Measurements from ENCODE around the gene GPATCH1. TPM values are rescaled to one million over a fixed set of nuclear protein-coding genes. Genes with fewer than 3 reads are reported as not detected.

GPATCH1 gene
- total and polyA plus RNA-seq, 4 experiments from 2014 or later = 3.3 to 16.7 (median 10.8) TPM

GRCh38 chr19:33052352-33052972 lies 28.5 kb upstream of the GPATCH1 start:
- POLR2A ChIA-PET (ENCODE audit: partially characterized antibody) = no interaction called here
- peaks cover 0 to 2% (median 0%) of the 10 kb centered on the region in 8 donors for H3K9me3 Mint-ChIP-seq
- Histone ChIP-seq H3K4me3 (ENCODE audit: low read length in 2 of 2) (no peak overlapping the region), H3K36me3 (ENCODE audit: insufficient read depth, low read length) (no peaks in the 10 kb centered on the region), H3K27me3 (ENCODE audit: insufficient read depth, low read length) (no peaks in the 10 kb centered on the region), H3K27ac (ENCODE audit: low read depth, low read length) (no peak overlapping the region), H3K4me1 (ENCODE audit: insufficient read depth, low read length) (no peaks in the 10 kb centered on the region), H3K9me3 (ENCODE audit: control insufficient read depth in 1 of 2, low read length in 2 of 2) (no peaks in the 10 kb centered on the region)
- H3K27me3 Mint-ChIP-seq = peaks cover under 1 to 1% of the 10 kb centered on the region in 2 donors
- H3K27ac Mint-ChIP-seq = no peak overlapping the region
- intact Hi-C loops (cut with micrococcal nuclease) = no loop called here
- H3K4me3 Mint-ChIP-seq = no peak overlapping the region
- CTCF ChIA-PET (ENCODE audit: partially characterized antibody) = no interaction called here
- H3K36me3 Mint-ChIP-seq = no peaks in the 10 kb centered on the region
- DNase-seq = no peak
- no peaks in the 10 kb centered on the region for H3K4me1 Mint-ChIP-seq

- no peaks in the 10 kb centered on the region for H3K36me3 Mint-ChIP-seq
- POLR2A ChIA-PET (ENCODE audit: partially characterized antibody) = no interaction called here
- no peak overlapping the region for H3K27ac ChIP-seq (ENCODE audit: low read depth, low read length)
- H3K27me3 Mint-ChIP-seq = peaks cover 0 to 6% of the 10 kb centered on the region in 2 donors
- no peak overlapping the region for H3K4me3 Mint-ChIP-seq
- H3K27ac Mint-ChIP-seq = no peak overlapping the region
- no peaks in the 10 kb centered on the region for H3K4me1 Mint-ChIP-seq
- CTCF ChIA-PET (ENCODE audit: partially characterized antibody) = no interaction called here
- DNase-seq = no peak
- intact Hi-C loops (cut with micrococcal nuclease) = no loop called here
- no peaks in the 10 kb centered on the region for H3K9me3 ChIP-seq (ENCODE audit: control insufficient read depth in 1 of 2, low read length in 2 of 2)
- no peaks in the 10 kb centered on the region for H3K36me3 ChIP-seq (ENCODE audit: insufficient read depth, low read length)
- peaks cover 0 to 3% (median 0%) of the 10 kb centered on the region in 8 donors for H3K9me3 Mint-ChIP-seq
- H3K4me3 ChIP-seq (ENCODE audit: low read length in 2 of 2) = no peak overlapping the region
- no peaks in the 10 kb centered on the region for H3K4me1 ChIP-seq (ENCODE audit: insufficient read depth, low read length)
- H3K27me3 ChIP-seq (ENCODE audit: insufficient read depth, low read length) = no peaks in the 10 kb centered on the region
Measured at GRCh38 chr19:33054623-33055022, 26.4 kb upstream of the GPATCH1 start.

GRCh38 chr19:33055718-33056117 lies 25.3 kb upstream of the GPATCH1 start:
- POLR2A ChIA-PET (ENCODE audit: partially characterized antibody) = no interaction called here
- peaks cover 0 to 3% (median 0%) of the 10 kb centered on the region in 8 donors for H3K9me3 Mint-ChIP-seq
- CTCF ChIA-PET (ENCODE audit: partially characterized antibody) = interaction anchor here (1.0 kb wide), 1 partner anchor 80 kb away, joined by 7 read pairs; no protein-coding TSS in a partner anchor
- no peaks in the 10 kb centered on the region for H3K36me3 Mint-ChIP-seq
- peaks cover 3 to 13% of the 10 kb centered on the region in 2 donors for H3K27me3 Mint-ChIP-seq
- H3K4me3 Mint-ChIP-seq = no peak overlapping the region
- Histone ChIP-seq H3K4me3 (ENCODE audit: low read length in 2 of 2) (no peak overlapping the region), H3K27me3 (ENCODE audit: insufficient read depth, low read length) (no peaks in the 10 kb centered on the region), H3K36me3 (ENCODE audit: insufficient read depth, low read length) (no peaks in the 10 kb centered on the region), H3K27ac (ENCODE audit: low read depth, low read length) (no peak overlapping the region), H3K4me1 (ENCODE audit: insufficient read depth, low read length) (no peaks in the 10 kb centered on the region), H3K9me3 (ENCODE audit: control insufficient read depth in 1 of 2, low read length in 2 of 2) (no peaks in the 10 kb centered on the region)
- no peak for DNase-seq
- intact Hi-C loops (cut with micrococcal nuclease) = no loop called here
- no peaks in the 10 kb centered on the region for H3K4me1 Mint-ChIP-seq
- no peak overlapping the region for H3K27ac Mint-ChIP-seq

GRCh38 chr19:33060586-33060985 lies 20.4 kb upstream of the GPATCH1 start:
- Histone ChIP-seq H3K4me3 (ENCODE audit: low read length in 2 of 2) (no peak overlapping the region), H3K36me3 (ENCODE audit: insufficient read depth, low read length) (no peaks in the 10 kb centered on the region), H3K9me3 (ENCODE audit: control insufficient read depth in 1 of 2, low read length in 2 of 2) (no peaks in the 10 kb centered on the region), H3K27me3 (ENCODE audit: insufficient read depth, low read length) (no peaks in the 10 kb centered on the region), H3K27ac (ENCODE audit: low read depth, low read length) (no peak overlapping the region), H3K4me1 (ENCODE audit: insufficient read depth, low read length) (peaks cover 5% of the 10 kb centered on the region)
- Mint-ChIP-seq H3K4me3 (no peak overlapping the region), H3K9me3 (peaks cover 0 to 1% (median 0%) of the 10 kb centered on the region in 8 donors), H3K27me3 (peaks cover 13 to 28% of the 10 kb centered on the region in 2 donors), H3K36me3 (no peaks in the 10 kb centered on the region), H3K4me1 (peaks cover 0 to 4% (median 2%) of the 10 kb centered on the region in 4 donors), H3K27ac (no peak overlapping the region)
- DNase-seq = no peak
- POLR2A ChIA-PET (ENCODE audit: partially characterized antibody) = no interaction called here
- intact Hi-C loops (cut with micrococcal nuclease) = no loop called here
- CTCF ChIA-PET (ENCODE audit: partially characterized antibody) = no interaction called here

- Mint-ChIP-seq H3K27ac (no peak overlapping the region), H3K9me3 (peaks cover 0 to 1% (median 0%) of the 10 kb centered on the region in 8 donors), H3K36me3 (no peaks in the 10 kb centered on the region), H3K4me3 (no peak overlapping the region), H3K27me3 (peaks cover 13 to 28% of the 10 kb centered on the region in 2 donors), H3K4me1 (peaks cover 0 to 4% (median 2%) of the 10 kb centered on the region in 4 donors)
- Histone ChIP-seq H3K4me3 (ENCODE audit: low read length in 2 of 2) (no peak overlapping the region), H3K27me3 (ENCODE audit: insufficient read depth, low read length) (no peaks in the 10 kb centered on the region), H3K9me3 (ENCODE audit: control insufficient read depth in 1 of 2, low read length in 2 of 2) (no peaks in the 10 kb centered on the region), H3K4me1 (ENCODE audit: insufficient read depth, low read length) (peaks cover 5% of the 10 kb centered on the region), H3K36me3 (ENCODE audit: insufficient read depth, low read length) (no peaks in the 10 kb centered on the region), H3K27ac (ENCODE audit: low read depth, low read length) (no peak overlapping the region)
- intact Hi-C loops (cut with micrococcal nuclease) = no loop called here
- no peak for DNase-seq
- CTCF ChIA-PET (ENCODE audit: partially characterized antibody) = no interaction called here
- POLR2A ChIA-PET (ENCODE audit: partially characterized antibody) = no interaction called here
Measured at GRCh38 chr19:33062902-33063301, 18.1 kb upstream of the GPATCH1 start.

GRCh38 chr19:33063356-33063752 lies 17.6 kb upstream of the GPATCH1 start:
- DNase-seq = no peak
- Histone ChIP-seq H3K36me3 (ENCODE audit: insufficient read depth, low read length) (no peaks in the 10 kb centered on the region), H3K27me3 (ENCODE audit: insufficient read depth, low read length) (no peaks in the 10 kb centered on the region), H3K27ac (ENCODE audit: low read depth, low read length) (no peak overlapping the region), H3K4me3 (ENCODE audit: low read length in 2 of 2) (no peak overlapping the region), H3K4me1 (ENCODE audit: insufficient read depth, low read length) (peaks cover 5% of the 10 kb centered on the region), H3K9me3 (ENCODE audit: control insufficient read depth in 1 of 2, low read length in 2 of 2) (no peaks in the 10 kb centered on the region)
- peak overlapping the region in 1 of 8 donors; percentile 48 for H3K4me3 Mint-ChIP-seq
- no peak overlapping the region for H3K27ac Mint-ChIP-seq
- H3K36me3 Mint-ChIP-seq = no peaks in the 10 kb centered on the region
- CTCF ChIA-PET (ENCODE audit: partially characterized antibody) = no interaction called here
- peaks cover 0 to 1% (median 0%) of the 10 kb centered on the region in 8 donors for H3K9me3 Mint-ChIP-seq
- H3K4me1 Mint-ChIP-seq = peaks cover 0 to 4% (median 2%) of the 10 kb centered on the region in 4 donors
- peaks cover 13 to 26% of the 10 kb centered on the region in 2 donors for H3K27me3 Mint-ChIP-seq
- POLR2A ChIA-PET (ENCODE audit: partially characterized antibody) = no interaction called here
- intact Hi-C loops (cut with micrococcal nuclease) = no loop called here

GRCh38 chr19:33063753-33064457 lies 17.1 kb upstream of the GPATCH1 start:
- CTCF ChIA-PET (ENCODE audit: partially characterized antibody) = no interaction called here
- intact Hi-C loops (cut with micrococcal nuclease) = no loop called here
- Histone ChIP-seq H3K36me3 (ENCODE audit: insufficient read depth, low read length) (no peaks in the 10 kb centered on the region), H3K4me1 (ENCODE audit: insufficient read depth, low read length) (peaks cover 5% of the 10 kb centered on the region), H3K9me3 (ENCODE audit: control insufficient read depth in 1 of 2, low read length in 2 of 2) (no peaks in the 10 kb centered on the region), H3K27me3 (ENCODE audit: insufficient read depth, low read length) (no peaks in the 10 kb centered on the region), H3K4me3 (ENCODE audit: low read length in 2 of 2) (no peak overlapping the region), H3K27ac (ENCODE audit: low read depth, low read length) (no peak overlapping the region)
- Mint-ChIP-seq H3K4me3 (peak overlapping the region; percentile 53 to 69 (median 58)), H3K36me3 (no peaks in the 10 kb centered on the region), H3K27me3 (peaks cover 13 to 26% of the 10 kb centered on the region in 2 donors), H3K9me3 (peaks cover 0 to 1% (median 0%) of the 10 kb centered on the region in 8 donors), H3K4me1 (peaks cover 0 to 4% (median 2%) of the 10 kb centered on the region in 4 donors), H3K27ac (no peak overlapping the region)
- DNase-seq = no peak
- POLR2A ChIA-PET (ENCODE audit: partially characterized antibody) = no interaction called here
